Measurements from ENCODE around the gene TBC1D1.
A peak's percentile ranks its signal among the peaks of the same experiment; 100 is the strongest.

TBC1D1 gene

DNA sequence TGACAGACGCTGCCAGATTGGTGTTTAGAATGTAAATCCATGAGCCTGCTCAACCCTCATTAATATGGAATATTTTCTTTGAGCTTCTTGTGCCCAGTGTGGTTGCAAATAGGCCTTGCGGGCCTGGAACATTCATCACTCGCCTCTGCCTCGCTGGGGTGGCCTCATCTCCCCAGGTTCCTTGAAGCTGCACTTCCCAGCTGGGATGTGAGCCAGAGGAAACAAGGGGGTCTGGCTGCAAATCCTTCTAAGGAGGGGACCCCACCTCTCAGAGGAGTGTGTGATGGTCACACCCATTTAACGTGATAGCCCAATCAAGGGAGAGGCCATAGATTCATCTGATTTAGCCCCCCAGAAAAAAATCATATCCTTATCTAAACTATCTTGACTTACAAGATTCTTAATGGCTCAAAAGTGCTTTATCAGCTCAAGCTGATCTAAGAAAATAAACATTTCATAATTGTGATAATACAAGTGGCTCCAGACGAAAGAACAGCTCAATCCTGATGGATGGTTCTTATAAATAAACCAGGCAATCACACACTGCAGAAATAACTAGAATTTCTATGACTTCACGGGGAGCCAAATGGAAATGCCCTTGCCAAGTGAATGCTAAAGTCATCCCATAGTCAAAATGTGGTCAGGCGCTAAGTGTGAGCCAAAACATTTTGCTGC lies 259.2 kb downstream of the TBC1D1 start (continued):
- TF ChIP-seq ZNF501 (tag by site-specific recombination; IDR thresholded peaks at IDR 0.05) (no peak), ZNF146 (tag by site-specific recombination; IDR thresholded peaks at IDR 0.05) (peak; percentile 42; the same call in 1 of the 2 replicates)

DNA sequence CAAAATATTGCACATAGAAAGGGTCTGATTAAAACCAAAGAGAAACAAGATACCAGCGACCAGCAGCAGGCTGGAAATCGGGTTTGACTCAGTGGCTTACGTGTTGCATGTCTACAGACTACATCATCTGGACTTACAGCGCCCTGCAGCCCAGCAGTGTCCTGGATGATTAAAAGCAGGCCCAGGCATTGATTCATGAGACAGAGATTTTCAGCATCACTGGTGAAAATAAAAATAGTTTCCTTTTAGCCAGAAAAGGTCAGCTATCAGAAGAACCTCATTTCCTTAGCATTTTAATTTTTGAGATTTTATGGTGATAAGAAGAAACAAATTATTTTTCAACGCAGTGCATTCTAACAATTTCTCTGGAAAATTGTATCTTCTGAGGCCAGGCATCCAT lies 259.9 kb downstream of the TBC1D1 start:
- Histone ChIP-seq H3K9me3 (ENCODE audit: control insufficient read depth, insufficient read depth, low read depth, low read length) (no peaks in the 10 kb centered on the region), H3K36me3 (ENCODE audit: control insufficient read depth in 2 of 2, insufficient read depth in 1 of 2, low read length in 2 of 2) (no peaks in the 10 kb centered on the region), H3K27ac (ENCODE audit: extremely low read depth, low read depth, low read length) (peak overlapping the region; percentile 43), H3K4me1 (ENCODE audit: control insufficient read depth, insufficient read depth, low read length) (peaks cover 7% of the 10 kb centered on the region), H3K4me3 (ENCODE audit: low read depth, low read length) (no peak overlapping the region)
- ChIA-PET POLR2A (interaction anchor here (2.2 kb wide), 1 partner anchor 31 kb away, joined by 7 read pairs; no protein-coding TSS in a partner anchor), CTCF (interaction anchor here (0.7 kb wide), 1 partner anchor 29 kb away, joined by 5 read pairs; no protein-coding TSS in a partner anchor)
- TF ChIP-seq SCRT2 (tag by site-specific recombination; IDR thresholded peaks at IDR 0.05) (peak; percentile 6; the same call in 1 of the 2 replicates), KLF1 (tag by site-specific recombination; IDR thresholded peaks at IDR 0.05) (no peak), RBAK (tag by site-specific recombination; IDR thresholded peaks at IDR 0.05) (no peak), ZNF391 (tag by site-specific recombination; IDR thresholded peaks at IDR 0.05; ENCODE audit: borderline replicate concordance, low read depth) (no peak), ZNF558 (tag by site-specific recombination; IDR thresholded peaks at IDR 0.05) (no peak)
- TF ChIP-seq, protein P1, sequence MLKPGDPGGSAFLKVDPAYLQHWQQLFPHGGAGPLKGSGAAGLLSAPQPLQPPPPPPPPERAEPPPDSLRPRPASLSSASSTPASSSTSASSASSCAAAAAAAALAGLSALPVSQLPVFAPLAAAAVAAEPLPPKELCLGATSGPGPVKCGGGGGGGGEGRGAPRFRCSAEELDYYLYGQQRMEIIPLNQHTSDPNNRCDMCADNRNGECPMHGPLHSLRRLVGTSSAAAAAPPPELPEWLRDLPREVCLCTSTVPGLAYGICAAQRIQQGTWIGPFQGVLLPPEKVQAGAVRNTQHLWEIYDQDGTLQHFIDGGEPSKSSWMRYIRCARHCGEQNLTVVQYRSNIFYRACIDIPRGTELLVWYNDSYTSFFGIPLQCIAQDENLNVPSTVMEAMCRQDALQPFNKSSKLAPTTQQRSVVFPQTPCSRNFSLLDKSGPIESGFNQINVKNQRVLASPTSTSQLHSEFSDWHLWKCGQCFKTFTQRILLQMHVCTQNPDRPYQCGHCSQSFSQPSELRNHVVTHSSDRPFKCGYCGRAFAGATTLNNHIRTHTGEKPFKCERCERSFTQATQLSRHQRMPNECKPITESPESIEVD (tag by site-specific recombination; IDR thresholded peaks at IDR 0.05): no peak
- TF ChIP-seq, protein P2, sequence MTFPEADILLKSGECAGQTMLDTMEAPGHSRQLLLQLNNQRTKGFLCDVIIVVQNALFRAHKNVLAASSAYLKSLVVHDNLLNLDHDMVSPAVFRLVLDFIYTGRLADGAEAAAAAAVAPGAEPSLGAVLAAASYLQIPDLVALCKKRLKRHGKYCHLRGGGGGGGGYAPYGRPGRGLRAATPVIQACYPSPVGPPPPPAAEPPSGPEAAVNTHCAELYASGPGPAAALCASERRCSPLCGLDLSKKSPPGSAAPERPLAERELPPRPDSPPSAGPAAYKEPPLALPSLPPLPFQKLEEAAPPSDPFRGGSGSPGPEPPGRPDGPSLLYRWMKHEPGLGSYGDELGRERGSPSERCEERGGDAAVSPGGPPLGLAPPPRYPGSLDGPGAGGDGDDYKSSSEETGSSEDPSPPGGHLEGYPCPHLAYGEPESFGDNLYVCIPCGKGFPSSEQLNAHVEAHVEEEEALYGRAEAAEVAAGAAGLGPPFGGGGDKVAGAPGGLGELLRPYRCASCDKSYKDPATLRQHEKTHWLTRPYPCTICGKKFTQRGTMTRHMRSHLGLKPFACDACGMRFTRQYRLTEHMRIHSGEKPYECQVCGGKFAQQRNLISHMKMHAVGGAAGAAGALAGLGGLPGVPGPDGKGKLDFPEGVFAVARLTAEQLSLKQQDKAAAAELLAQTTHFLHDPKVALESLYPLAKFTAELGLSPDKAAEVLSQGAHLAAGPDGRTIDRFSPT (tag by site-specific recombination; IDR thresholded peaks at IDR 0.05): no peak

DNA sequence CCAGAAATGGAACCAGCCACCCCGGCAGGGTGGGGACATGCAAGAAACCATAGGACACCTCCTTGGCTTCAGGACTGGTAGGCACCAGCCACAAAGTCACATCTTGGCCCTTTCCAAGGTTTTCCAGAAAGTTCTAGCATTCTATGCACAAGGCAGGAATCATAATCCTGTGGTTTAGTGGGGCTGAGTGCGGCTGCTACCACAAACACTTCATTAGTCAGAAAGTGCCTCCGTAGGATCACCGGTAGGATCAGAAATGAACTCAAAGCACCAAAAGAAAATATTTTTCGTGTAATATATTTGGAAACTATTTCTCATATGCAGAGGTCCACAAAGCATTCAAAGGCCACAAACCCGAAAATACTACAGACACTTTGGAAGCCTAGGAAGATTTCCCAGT lies 261.0 kb downstream of the TBC1D1 start:
- ChIA-PET POLR2A (interaction anchor here (2.2 kb wide), 1 partner anchor 32 kb away, joined by 7 read pairs; no protein-coding TSS in a partner anchor), CTCF (no interaction called here)
- H3K9me3 ChIP-seq (ENCODE audit: control insufficient read depth, insufficient read depth, low read depth, low read length): no peaks in the 10 kb centered on the region
- H3K4me1 ChIP-seq (ENCODE audit: control insufficient read depth, insufficient read depth, low read length): peaks cover 7% of the 10 kb centered on the region
- H3K36me3 ChIP-seq (ENCODE audit: control insufficient read depth in 2 of 2, insufficient read depth in 1 of 2, low read length in 2 of 2): no peaks in the 10 kb centered on the region
- no peak overlapping the region for H3K4me3 ChIP-seq (ENCODE audit: low read depth, low read length)
- H3K27ac ChIP-seq (ENCODE audit: extremely low read depth, low read depth, low read length): no peak overlapping the region
- TF ChIP-seq, protein P3, sequence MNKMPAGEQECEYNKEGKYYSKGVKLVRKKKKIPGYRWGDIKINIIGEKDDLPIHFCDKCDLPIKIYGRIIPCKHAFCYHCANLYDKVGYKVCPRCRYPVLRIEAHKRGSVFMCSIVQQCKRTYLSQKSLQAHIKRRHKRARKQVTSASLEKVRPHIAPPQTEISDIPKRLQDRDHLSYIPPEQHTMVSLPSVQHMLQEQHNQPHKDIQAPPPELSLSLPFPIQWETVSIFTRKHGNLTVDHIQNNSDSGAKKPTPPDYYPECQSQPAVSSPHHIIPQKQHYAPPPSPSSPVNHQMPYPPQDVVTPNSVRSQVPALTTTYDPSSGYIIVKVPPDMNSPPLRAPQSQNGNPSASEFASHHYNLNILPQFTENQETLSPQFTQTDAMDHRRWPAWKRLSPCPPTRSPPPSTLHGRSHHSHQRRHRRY (tag by site-specific recombination; IDR thresholded peaks at IDR 0.05): no peak
- no peak for TF ChIP-seq KLF7 (tag by site-specific recombination; IDR thresholded peaks at IDR 0.05; ENCODE audit: borderline replicate concordance)
- TF ChIP-seq, protein P4, sequence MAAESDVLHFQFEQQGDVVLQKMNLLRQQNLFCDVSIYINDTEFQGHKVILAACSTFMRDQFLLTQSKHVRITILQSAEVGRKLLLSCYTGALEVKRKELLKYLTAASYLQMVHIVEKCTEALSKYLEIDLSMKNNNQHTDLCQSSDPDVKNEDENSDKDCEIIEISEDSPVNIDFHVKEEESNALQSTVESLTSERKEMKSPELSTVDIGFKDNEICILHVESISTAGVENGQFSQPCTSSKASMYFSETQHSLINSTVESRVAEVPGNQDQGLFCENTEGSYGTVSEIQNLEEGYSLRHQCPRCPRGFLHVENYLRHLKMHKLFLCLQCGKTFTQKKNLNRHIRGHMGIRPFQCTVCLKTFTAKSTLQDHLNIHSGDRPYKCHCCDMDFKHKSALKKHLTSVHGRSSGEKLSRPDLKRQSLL (tag by site-specific recombination; IDR thresholded peaks at IDR 0.05): no peak
- TF ChIP-seq ZNF585B (tag by site-specific recombination; IDR thresholded peaks at IDR 0.05): no peak
- no peak for TF ChIP-seq ZNF791 (tag by site-specific recombination; IDR thresholded peaks at IDR 0.05)
- TF ChIP-seq ZNF629 (tag by site-specific recombination; IDR thresholded peaks at IDR 0.05): no peak
- TF ChIP-seq, protein P5, sequence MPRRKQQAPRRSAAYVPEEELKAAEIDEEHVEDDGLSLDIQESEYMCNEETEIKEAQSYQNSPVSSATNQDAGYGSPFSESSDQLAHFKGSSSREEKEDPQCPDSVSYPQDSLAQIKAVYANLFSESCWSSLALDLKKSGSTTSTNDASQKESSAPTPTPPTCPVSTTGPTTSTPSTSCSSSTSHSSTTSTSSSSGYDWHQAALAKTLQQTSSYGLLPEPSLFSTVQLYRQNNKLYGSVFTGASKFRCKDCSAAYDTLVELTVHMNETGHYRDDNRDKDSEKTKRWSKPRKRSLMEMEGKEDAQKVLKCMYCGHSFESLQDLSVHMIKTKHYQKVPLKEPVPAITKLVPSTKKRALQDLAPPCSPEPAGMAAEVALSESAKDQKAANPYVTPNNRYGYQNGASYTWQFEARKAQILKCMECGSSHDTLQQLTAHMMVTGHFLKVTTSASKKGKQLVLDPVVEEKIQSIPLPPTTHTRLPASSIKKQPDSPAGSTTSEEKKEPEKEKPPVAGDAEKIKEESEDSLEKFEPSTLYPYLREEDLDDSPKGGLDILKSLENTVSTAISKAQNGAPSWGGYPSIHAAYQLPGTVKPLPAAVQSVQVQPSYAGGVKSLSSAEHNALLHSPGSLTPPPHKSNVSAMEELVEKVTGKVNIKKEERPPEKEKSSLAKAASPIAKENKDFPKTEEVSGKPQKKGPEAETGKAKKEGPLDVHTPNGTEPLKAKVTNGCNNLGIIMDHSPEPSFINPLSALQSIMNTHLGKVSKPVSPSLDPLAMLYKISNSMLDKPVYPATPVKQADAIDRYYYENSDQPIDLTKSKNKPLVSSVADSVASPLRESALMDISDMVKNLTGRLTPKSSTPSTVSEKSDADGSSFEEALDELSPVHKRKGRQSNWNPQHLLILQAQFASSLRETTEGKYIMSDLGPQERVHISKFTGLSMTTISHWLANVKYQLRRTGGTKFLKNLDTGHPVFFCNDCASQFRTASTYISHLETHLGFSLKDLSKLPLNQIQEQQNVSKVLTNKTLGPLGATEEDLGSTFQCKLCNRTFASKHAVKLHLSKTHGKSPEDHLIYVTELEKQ (tag by site-specific recombination; IDR thresholded peaks at IDR 0.05; ENCODE audit: borderline replicate concordance): no peak
- TF ChIP-seq, protein P6, sequence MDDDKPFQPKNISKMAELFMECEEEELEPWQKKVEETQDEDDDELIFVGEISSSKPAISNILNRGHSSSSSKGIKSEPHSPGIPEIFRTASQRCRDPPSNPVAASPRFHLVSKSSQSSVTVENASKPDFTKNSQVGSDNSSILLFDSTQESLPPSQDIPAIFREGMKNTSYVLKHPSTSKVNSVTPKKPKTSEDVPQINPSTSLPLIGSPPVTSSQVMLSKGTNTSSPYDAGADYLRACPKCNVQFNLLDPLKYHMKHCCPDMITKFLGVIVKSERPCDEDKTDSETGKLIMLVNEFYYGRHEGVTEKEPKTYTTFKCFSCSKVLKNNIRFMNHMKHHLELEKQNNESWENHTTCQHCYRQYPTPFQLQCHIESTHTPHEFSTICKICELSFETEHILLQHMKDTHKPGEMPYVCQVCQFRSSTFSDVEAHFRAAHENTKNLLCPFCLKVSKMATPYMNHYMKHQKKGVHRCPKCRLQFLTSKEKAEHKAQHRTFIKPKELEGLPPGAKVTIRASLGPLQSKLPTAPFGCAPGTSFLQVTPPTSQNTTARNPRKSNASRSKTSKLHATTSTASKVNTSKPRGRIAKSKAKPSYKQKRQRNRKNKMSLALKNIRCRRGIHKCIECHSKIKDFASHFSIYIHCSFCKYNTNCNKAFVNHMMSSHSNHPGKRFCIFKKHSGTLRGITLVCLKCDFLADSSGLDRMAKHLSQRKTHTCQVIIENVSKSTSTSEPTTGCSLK (tag by site-specific recombination; IDR thresholded peaks at IDR 0.05): no peak
